HCT116 (cell line): ENCODE data around the gene SELENBP1.

Experiments used
- CEBPB ChIP-seq: IDR thresholded peaks from 2 replicates; pipeline ENCODE4 v1.6.1; 2012; ENCODE audit warnings: low read depth
- FOSL1 ChIP-seq: IDR thresholded peaks from 2 replicates; pipeline ENCODE4 v1.6.1; 2012; ENCODE audit warnings: low read depth
- POLR2AphosphoS5 ChIP-seq: IDR thresholded peaks from 2 replicates; pipeline ENCODE4 v1.6.1; 2011; ENCODE audit warnings: mild to moderate bottlenecking, low read depth, low read length, moderate library complexity
- RAD21 ChIP-seq: IDR thresholded peaks from 2 replicates; pipeline ENCODE4 v1.6.1; 2012; ENCODE audit warnings: low read depth, mild to moderate bottlenecking
- TF ChIP-seq, protein P1 (sequence below), 3 experiments: fragments of 200-600 bp in 1 of 3; sonication (generic) in 1 of 3; IDR thresholded peaks in 2 of 3; conservative IDR thresholded peaks in 1 of 3; 2 replicates each; pipeline ENCODE4 v1.5.1; 2012 to 2017; ENCODE audit warnings: low read depth in 2 of 3, low read length in 2 of 3, antibody characterized with exemption in 1 of 3, borderline replicate concordance in 1 of 3, control low read depth in 1 of 3, mild to moderate bottlenecking in 1 of 3, mixed read lengths in 1 of 3, mixed run types in 1 of 3, moderate library complexity in 1 of 3; ENCODE audit not compliant: insufficient read depth in 1 of 3
- TF ChIP-seq, protein P2 (sequence below): IDR thresholded peaks from 2 replicates; pipeline ENCODE4 v1.6.1; 2012

DNA sequence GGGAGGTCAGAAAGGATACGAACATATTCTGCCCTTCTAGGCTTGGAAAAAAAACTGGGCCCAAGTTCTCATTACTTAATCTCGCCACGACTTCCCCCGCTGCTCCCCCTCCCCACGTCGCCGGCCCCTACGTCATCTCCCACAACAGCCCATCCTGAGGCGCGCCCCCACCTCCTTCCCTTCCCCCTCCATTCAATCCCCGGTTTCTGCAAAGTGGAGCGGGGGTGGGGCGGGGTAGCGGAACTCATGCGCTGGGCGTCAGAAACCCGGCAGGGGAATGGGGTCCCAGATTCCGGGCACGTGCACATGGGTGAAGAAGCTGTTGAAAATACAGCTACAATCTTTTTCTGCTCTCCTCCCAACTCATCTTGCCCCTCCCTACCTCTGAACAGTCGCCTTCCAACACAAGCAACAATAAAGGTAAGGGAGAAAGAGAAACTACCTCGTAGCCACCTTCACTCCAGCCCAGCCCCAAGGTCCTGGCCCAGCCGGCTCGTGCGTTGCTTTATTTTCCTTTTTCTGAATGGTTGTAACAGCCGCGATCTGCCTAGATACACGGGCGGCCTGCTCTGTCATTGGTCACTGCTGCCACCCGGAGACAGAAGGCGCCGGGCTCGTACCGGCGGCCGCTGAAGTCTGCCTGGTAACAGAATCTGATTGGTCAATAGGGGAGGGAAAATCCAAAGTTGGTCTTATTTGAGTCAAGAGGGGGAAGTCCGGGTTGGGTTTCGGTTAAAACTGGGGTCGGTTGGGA, 25.6 kb downstream of the SELENBP1 start, which contains the start of gene RFX5:
- TF ChIP-seq, protein P1, sequence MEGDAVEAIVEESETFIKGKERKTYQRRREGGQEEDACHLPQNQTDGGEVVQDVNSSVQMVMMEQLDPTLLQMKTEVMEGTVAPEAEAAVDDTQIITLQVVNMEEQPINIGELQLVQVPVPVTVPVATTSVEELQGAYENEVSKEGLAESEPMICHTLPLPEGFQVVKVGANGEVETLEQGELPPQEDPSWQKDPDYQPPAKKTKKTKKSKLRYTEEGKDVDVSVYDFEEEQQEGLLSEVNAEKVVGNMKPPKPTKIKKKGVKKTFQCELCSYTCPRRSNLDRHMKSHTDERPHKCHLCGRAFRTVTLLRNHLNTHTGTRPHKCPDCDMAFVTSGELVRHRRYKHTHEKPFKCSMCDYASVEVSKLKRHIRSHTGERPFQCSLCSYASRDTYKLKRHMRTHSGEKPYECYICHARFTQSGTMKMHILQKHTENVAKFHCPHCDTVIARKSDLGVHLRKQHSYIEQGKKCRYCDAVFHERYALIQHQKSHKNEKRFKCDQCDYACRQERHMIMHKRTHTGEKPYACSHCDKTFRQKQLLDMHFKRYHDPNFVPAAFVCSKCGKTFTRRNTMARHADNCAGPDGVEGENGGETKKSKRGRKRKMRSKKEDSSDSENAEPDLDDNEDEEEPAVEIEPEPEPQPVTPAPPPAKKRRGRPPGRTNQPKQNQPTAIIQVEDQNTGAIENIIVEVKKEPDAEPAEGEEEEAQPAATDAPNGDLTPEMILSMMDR (IDR thresholded peaks at IDR 0.05 in 2 of 3, conservative IDR thresholded peaks at IDR 0.05 in 1 of 3; ENCODE audit: borderline replicate concordance in 1 of 3, insufficient read depth in 1 of 3, low read depth in 2 of 3, low read length in 2 of 3): no peak
- TF ChIP-seq, protein P2, sequence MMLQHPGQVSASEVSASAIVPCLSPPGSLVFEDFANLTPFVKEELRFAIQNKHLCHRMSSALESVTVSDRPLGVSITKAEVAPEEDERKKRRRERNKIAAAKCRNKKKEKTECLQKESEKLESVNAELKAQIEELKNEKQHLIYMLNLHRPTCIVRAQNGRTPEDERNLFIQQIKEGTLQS: no peak
- TF ChIP-seq POLR2AphosphoS5 (peak; percentile 57), RAD21 (no peak), FOSL1 (no peak), CEBPB (no peak)
